Measurements from ENCODE around the gene ACOT4.
A peak's percentile ranks its signal among the peaks of the same experiment; 100 is the strongest.
"Not testable (repeated sequence)": the region's sequence is repeated elsewhere in the genome, so short reads cannot be mapped to it uniquely, and the experiment has no call there.

The ACOT4 gene, protein sequence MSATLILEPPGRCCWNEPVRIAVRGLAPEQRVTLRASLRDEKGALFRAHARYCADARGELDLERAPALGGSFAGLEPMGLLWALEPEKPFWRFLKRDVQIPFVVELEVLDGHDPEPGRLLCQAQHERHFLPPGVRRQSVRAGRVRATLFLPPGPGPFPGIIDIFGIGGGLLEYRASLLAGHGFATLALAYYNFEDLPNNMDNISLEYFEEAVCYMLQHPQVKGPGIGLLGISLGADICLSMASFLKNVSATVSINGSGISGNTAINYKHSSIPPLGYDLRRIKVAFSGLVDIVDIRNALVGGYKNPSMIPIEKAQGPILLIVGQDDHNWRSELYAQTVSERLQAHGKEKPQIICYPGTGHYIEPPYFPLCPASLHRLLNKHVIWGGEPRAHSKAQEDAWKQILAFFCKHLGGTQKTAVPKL

DNA sequence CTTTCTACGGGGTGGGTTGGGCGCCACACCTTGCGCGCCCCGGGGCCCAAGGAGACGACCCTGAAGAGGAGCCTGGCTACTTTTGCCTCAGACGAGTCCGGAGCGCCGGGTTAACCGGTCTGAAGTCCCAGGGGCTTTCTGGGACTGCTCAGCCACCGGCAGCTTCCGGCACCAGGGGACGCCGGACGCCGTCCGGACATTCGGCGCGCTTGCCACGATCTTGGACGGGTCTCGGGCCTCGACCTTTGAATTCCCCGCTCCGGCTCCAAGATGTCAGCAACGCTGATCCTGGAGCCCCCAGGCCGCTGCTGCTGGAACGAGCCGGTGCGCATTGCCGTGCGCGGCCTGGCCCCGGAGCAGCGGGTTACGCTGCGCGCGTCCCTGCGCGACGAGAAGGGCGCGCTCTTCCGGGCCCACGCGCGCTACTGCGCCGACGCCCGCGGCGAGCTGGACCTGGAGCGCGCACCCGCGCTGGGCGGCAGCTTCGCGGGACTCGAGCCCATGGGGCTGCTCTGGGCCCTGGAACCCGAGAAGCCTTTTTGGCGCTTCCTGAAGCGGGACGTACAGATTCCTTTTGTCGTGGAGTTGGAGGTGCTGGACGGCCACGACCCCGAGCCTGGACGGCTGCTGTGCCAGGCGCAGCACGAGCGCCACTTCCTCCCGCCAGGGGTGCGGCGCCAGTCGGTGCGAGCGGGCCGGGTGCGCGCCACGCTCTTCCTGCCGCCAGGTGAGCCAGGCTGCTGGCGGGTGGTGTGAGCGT lies at the start of gene ACOT4:
Gene ACOT4 (plus strand): TSS at position 184 of the 760 bp plus-strand sequence. CDS start 87 bp downstream, at position 271.
- peak within 1 kb of the TSS; percentile 57 for H3K4me3 ChIP-seq (ENCODE audit: low read depth, low read length)
- no peak for DNase-seq (ENCODE audit: low read depth, low spot score)
- CTCF ChIA-PET: interaction anchor here (0.9 to 1.5 kb wide), 2 partner anchors 35 to 41 kb away, joined by 3 read pairs; no protein-coding TSS in a partner anchor
- POLR2A ChIA-PET: no interaction called here
- TF ChIP-seq, protein P1, sequence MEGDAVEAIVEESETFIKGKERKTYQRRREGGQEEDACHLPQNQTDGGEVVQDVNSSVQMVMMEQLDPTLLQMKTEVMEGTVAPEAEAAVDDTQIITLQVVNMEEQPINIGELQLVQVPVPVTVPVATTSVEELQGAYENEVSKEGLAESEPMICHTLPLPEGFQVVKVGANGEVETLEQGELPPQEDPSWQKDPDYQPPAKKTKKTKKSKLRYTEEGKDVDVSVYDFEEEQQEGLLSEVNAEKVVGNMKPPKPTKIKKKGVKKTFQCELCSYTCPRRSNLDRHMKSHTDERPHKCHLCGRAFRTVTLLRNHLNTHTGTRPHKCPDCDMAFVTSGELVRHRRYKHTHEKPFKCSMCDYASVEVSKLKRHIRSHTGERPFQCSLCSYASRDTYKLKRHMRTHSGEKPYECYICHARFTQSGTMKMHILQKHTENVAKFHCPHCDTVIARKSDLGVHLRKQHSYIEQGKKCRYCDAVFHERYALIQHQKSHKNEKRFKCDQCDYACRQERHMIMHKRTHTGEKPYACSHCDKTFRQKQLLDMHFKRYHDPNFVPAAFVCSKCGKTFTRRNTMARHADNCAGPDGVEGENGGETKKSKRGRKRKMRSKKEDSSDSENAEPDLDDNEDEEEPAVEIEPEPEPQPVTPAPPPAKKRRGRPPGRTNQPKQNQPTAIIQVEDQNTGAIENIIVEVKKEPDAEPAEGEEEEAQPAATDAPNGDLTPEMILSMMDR (IDR thresholded peaks at IDR 0.05; ENCODE audit: insufficient read depth, low read length, missing control alignments): peak; percentile 6

DNA sequence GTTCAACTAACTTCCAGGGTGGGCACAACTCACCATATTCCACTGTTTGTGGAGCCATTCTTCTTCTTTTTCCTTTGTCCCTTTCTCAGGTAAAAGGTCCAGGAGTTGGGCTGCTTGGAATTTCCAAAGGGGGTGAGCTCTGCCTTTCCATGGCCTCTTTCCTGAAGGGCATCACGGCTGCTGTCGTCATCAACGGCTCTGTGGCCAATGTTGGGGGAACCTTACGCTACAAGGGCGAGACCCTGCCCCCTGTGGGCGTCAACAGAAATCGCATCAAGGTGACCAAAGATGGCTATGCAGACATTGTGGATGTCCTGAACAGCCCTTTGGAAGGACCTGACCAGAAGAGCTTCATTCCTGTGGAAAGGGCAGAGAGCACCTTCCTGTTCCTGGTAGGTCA lies 48.7 kb upstream of the ACOT4 start:
- POLR2A ChIA-PET; CTCF ChIA-PET; H3K4me3 ChIP-seq (ENCODE audit: low read depth, low read length); DNase-seq (ENCODE audit: low read depth, low spot score): not testable (repeated sequence)

DNA sequence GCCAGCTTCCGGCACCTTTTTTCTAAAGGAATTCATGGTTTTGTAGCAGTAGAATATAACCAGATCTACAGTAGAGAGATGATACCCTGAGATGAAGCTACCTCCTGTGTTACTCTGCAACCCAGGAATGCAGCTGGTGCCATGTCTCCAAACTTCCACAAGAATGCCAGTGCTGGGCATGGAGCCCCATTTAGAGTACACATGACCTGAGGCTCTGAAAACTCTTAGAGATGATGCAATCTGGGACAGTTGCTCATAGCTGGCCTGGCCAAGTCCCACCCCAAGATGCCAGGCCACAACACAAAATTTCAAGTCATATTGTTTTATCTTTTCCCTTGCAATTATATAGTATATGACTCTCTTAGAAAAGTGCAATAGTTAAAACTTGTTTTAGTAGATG lies 46.3 kb upstream of the ACOT4 start:
- H3K4me3 ChIP-seq (ENCODE audit: low read depth, low read length); DNase-seq (ENCODE audit: low read depth, low spot score); POLR2A ChIA-PET; CTCF ChIA-PET: not testable (repeated sequence)

DNA sequence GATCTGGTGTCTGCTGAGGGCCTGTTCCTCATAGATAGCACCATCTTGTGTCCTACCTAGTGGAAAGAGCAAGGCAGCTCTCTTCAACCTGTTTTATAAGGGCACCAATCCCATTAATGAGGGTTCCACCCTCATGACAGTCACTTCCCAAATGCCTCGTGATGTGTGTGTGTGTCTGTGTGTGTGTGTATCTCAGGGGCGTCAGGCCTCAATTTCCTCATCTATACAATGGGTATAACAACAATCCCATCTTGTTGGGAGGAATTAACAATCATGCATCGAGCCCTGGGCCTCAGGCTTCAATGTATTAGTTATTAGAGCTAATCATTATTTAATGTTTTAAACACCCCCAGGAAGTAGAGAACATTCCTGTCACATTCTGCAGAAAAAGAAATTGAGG lies 42.6 kb upstream of the ACOT4 start:
- POLR2A ChIA-PET; CTCF ChIA-PET; H3K4me3 ChIP-seq (ENCODE audit: low read depth, low read length); DNase-seq (ENCODE audit: low read depth, low spot score): not testable (repeated sequence)

DNA sequence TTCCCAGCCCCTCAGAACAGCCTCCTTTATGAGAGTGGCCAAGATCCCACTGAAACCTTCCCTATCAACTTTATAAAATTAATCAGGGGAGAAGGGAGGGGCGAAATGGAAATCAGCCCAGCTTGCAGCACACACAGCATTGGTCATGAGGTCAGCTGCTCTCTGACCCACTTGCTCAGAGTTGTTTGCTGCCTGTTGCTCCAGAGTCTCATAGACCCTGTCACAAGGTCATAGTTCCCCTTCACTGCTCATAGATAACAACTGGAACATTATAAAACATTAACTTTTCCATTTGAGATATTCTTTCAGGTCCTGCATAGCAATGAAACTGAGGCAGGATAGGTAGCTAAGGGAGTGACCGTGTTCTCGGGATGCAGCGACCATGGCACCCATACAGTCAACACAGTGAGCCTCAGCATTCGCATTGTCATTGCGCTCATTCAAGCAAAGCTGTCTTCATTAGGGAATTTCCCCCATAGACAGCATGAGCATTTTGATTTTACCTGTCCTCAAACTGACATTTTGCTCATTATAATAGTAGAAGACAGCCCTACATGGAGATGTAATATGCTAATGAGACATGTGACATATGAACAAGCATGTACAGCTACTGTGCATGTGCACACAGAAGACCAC lies 41.7 kb upstream of the ACOT4 start:
- H3K4me3 ChIP-seq (ENCODE audit: low read depth, low read length); POLR2A ChIA-PET; DNase-seq (ENCODE audit: low read depth, low spot score); CTCF ChIA-PET: not testable (repeated sequence)

DNA sequence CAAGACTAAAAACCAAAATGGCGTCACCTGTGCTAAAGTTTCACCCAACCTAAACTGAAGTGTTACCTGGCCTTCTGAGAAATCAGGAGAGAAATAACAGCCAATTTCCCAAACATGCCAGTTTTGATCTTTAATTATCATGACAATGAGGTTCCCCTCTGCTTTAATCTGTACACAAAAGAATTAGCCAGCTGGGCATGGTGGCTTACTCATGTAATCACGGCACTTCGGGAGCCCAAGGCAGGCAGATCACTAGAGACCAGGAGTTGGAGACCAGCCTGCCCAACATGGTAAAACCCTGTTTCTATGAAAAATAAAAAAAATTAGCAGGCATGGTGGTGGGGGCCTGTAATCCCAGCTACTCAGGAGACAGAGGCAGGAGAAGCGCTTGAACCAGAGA lies 37.8 kb upstream of the ACOT4 start:
- POLR2A ChIA-PET: no interaction called here
- TF ChIP-seq, protein P1 (IDR thresholded peaks at IDR 0.05; ENCODE audit: insufficient read depth, low read length, missing control alignments): no peak
- no peak for DNase-seq (ENCODE audit: low read depth, low spot score)
- CTCF ChIA-PET: no interaction called here
- no peak overlapping the region for H3K4me3 ChIP-seq (ENCODE audit: low read depth, low read length)

DNA sequence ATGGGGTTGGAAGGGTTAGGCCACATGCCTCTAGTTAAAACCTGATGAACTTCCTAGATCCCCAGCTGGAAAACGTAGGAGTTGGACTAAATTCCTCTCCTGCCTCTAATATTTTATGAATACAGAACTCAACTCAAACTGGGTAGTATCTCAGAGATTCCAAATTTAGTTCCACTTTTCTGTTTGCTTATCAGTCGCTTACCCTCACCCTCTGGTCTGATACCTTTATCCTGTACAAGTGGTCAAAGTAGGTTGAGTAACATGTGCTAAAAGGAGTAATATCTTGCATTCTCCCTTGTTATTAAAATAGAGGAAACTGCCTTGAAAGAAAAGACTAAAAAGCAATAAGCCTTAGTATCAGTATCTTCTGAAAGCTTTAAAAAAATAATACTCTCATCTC lies 34.5 kb upstream of the ACOT4 start:
- DNase-seq (ENCODE audit: low read depth, low spot score); POLR2A ChIA-PET; H3K4me3 ChIP-seq (ENCODE audit: low read depth, low read length); CTCF ChIA-PET: not testable (repeated sequence)

DNA sequence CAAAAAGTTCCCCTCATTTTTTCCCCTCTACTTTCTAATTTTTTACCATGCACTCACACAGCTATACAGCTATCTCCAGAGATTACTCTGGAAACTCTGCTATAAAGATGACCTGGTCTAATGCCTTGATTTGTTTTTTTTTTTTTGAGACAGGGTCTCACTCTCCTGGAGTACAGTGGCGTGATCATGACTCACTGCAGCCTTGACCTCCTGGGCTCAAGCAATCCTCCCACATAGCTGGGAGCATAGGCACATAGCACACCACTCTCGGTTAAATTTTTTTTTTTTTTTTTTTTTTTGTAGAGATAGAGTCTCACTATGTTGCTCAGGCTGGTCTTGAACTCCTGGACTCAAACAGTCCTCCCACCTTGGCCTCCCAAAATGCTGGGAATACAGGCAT lies 33.4 kb upstream of the ACOT4 start:
- H3K4me3 ChIP-seq (ENCODE audit: low read depth, low read length); DNase-seq (ENCODE audit: low read depth, low spot score); CTCF ChIA-PET; POLR2A ChIA-PET: not testable (repeated sequence)

DNA sequence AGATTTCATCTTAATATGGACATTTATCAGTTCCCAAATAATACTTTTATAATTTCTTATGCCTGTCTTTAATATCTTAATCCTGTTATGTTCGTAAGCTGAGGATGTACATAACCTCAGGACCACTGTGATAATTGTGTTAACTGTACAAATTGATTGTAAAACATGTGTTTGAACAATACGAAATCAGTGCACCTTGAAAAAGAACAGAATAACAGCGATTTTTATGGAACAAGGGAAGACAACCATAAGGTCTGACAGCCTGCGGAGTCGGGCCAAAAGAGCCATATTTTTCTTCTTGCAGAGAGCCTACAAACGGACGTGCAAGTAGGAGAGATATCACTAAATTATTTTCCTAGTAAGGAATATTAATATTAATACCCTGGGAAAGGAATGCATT lies 29.4 kb upstream of the ACOT4 start:
- CTCF ChIA-PET; DNase-seq (ENCODE audit: low read depth, low spot score); POLR2A ChIA-PET; H3K4me3 ChIP-seq (ENCODE audit: low read depth, low read length): not testable (repeated sequence)

DNA sequence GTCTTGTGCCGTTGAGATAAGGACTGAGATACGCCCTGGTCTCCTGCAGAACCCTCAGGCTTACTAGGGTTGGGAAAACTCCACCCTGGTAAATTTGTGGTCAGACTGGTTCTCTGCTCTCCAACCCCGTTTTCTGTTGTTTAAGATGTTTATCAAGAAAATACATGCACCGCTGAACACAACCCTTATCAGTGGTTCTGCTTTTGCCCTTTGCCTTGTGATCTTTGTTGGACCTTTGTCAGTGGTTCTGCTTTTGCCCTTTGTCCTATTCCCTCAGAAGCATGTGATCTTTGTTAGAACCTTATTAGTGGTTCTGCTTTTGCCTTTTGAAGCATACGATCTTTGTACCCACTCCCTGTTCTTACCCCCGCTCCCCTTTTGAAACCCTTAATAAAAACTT lies 29.0 kb upstream of the ACOT4 start:
- POLR2A ChIA-PET; CTCF ChIA-PET; H3K4me3 ChIP-seq (ENCODE audit: low read depth, low read length); DNase-seq (ENCODE audit: low read depth, low spot score): not testable (repeated sequence)

DNA sequence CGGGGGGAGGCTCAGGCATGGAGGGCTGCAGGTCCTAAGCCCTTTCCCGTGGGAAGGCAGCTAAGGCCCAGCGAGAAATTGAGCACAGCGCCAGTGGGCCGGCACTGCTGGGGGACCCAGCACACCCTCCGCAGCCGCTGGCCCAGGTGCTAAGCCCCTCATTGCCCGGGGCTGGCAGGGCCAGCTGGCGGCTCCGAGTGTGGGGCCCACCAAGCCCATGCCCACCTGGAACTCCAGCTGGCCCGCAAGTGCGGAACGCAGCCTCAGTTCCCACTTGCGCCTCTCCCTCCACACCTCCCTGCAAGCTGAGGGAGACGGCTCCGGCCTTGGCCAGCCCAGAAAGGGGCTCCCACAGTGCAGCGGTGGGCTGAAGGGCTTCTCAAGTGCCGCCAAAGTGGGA lies 25.2 kb upstream of the ACOT4 start:
- CTCF ChIA-PET: interaction anchor here (0.9 to 1.3 kb wide), 4 partner anchors 28 to 67 kb away, joined by 3 to 4 read pairs (median 4); no protein-coding TSS in a partner anchor
- POLR2A ChIA-PET: not testable (repeated sequence)

DNA sequence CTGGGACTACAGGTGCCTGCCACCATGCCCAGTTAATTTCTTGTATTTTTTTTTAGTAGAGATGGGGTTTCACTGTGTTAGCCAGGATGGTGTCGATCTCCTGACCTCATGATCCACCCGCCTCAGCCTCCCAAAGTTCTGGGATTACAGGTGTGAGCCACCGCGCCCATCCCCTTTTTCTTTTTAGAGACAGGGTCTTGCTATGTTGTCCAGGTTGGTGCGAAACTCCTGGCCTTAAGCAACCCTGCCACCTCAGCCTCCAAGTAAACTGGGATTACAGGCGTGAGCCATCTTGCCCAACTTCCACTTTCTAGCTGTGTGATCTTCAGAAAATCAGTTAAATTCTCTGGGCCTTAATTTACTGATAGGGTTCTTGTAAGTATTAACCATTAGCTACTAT lies 24.7 kb upstream of the ACOT4 start:
- H3K4me3 ChIP-seq (ENCODE audit: low read depth, low read length); DNase-seq (ENCODE audit: low read depth, low spot score); POLR2A ChIA-PET: not testable (repeated sequence)
- CTCF ChIA-PET: interaction anchor here (0.9 to 5.3 kb wide), 3 partner anchors 57 to 66 kb away, joined by 3 to 27 read pairs (median 4); no protein-coding TSS in a partner anchor

More for the DNA sequence above, 25.2 kb upstream of the ACOT4 start:
- not testable (repeated sequence) for DNase-seq (ENCODE audit: low read depth, low spot score); H3K4me3 ChIP-seq (ENCODE audit: low read depth, low read length)

Measured in AG04449 (cell line).